Measurements from ENCODE around the gene GABRA5. TPM values are rescaled to one million over a fixed set of nuclear protein-coding genes. Genes with fewer than 3 reads are reported as not detected.

GABRA5 gene
- total and polyA plus RNA-seq, 2 of the 13 experiments (the other 11 are each of a cell fraction or from before 2014, with no cell fraction given): not detected

DNA sequence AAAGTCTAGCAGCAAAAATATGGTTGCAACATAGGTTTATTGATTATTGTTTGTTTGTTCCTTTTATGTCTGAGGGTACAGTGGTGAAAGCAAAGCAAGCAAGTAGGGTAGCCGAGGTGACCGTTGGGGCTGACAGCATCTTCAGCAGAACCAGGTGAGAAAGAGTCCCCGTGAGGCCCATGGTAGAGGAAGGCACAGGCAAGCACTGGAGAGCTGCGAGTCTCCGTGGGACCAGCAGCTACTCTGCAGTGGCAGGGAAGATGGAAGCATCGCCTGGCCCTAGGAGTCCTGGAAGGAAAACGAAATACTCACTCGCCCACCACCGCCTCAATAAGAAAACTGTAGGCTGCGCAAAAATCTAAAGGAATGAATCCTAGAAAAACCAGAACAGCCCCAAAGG is 25.3 kb upstream of the GABRA5 start:
- no peak for FAIRE-seq
- Histone ChIP-seq H4K20me1 (ENCODE audit: insufficient read depth, low read length) (no peaks in the 10 kb centered on the region), H2AFZ (ENCODE audit: low read length) (no peak overlapping the region), H3K79me2 (ENCODE audit: insufficient read depth, low read length) (no peaks in the 10 kb centered on the region), H3K4me3 (replicated peaks in 1 of 3; ENCODE audit: insufficient read depth in 1 of 3, low read depth in 2 of 3, low read length in 3 of 3) (no peak overlapping the region), H3K4me1 (ENCODE audit: insufficient read depth, low read length) (no peaks in the 10 kb centered on the region), H3K9me3 (ENCODE audit: low read length) (peaks cover 20% of the 10 kb centered on the region), H3K9ac (ENCODE audit: insufficient read depth, low read depth, low read length) (no peak overlapping the region), H3K36me3 (replicated peaks in 1 of 2; ENCODE audit: control insufficient read depth in 1 of 2, insufficient read depth in 2 of 2, low read length in 2 of 2) (no peaks in the 10 kb centered on the region), H3K27me3 (ENCODE audit: control insufficient read depth in 1 of 2, insufficient read depth in 2 of 2, low read length in 2 of 2) (peaks cover 0 to 4% of the 10 kb centered on the region in 2 experiments; a peak in 1 of 5 replicates), H3K4me2 (ENCODE audit: low read depth, low read length) (no peak overlapping the region), H3K27ac (ENCODE audit: extremely low read length, insufficient read depth, low read length) (no peak overlapping the region)
- WGBS (ENCODE audit: low lambda C conversion rate): 12% methylated on average over 10 of the region's 10 CpGs
- DNase-seq (ENCODE audit: low spot score): no peak
- CTCF ChIA-PET (ENCODE audit: low intra/inter-chr PET ratio, low total read pairs): no interaction called here
- intact Hi-C loops (cut with micrococcal nuclease; ENCODE audit: unreplicated experiment): no loop called here
- no peak for ATAC-seq
- TF ChIP-seq, protein P1, sequence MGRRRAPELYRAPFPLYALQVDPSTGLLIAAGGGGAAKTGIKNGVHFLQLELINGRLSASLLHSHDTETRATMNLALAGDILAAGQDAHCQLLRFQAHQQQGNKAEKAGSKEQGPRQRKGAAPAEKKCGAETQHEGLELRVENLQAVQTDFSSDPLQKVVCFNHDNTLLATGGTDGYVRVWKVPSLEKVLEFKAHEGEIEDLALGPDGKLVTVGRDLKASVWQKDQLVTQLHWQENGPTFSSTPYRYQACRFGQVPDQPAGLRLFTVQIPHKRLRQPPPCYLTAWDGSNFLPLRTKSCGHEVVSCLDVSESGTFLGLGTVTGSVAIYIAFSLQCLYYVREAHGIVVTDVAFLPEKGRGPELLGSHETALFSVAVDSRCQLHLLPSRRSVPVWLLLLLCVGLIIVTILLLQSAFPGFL (CRISPR knock-in tag; IDR thresholded peaks at IDR 0.05): no peak
- TF ChIP-seq ZSCAN30 (CRISPR knock-in tag; IDR thresholded peaks at IDR 0.05) (no peak), SMAD9 (CRISPR knock-in tag; IDR thresholded peaks at IDR 0.05) (no peak), ZNF484 (CRISPR knock-in tag; IDR thresholded peaks at IDR 0.05; ENCODE audit: borderline replicate concordance, low read depth) (no peak), GATAD2A (CRISPR knock-in tag; IDR thresholded peaks at IDR 0.05) (no peak)
- TF ChIP-seq, protein P2, sequence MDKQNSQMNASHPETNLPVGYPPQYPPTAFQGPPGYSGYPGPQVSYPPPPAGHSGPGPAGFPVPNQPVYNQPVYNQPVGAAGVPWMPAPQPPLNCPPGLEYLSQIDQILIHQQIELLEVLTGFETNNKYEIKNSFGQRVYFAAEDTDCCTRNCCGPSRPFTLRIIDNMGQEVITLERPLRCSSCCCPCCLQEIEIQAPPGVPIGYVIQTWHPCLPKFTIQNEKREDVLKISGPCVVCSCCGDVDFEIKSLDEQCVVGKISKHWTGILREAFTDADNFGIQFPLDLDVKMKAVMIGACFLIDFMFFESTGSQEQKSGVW (CRISPR knock-in tag; IDR thresholded peaks at IDR 0.05; ENCODE audit: borderline replicate concordance): no peak
- TF ChIP-seq, protein P3, sequence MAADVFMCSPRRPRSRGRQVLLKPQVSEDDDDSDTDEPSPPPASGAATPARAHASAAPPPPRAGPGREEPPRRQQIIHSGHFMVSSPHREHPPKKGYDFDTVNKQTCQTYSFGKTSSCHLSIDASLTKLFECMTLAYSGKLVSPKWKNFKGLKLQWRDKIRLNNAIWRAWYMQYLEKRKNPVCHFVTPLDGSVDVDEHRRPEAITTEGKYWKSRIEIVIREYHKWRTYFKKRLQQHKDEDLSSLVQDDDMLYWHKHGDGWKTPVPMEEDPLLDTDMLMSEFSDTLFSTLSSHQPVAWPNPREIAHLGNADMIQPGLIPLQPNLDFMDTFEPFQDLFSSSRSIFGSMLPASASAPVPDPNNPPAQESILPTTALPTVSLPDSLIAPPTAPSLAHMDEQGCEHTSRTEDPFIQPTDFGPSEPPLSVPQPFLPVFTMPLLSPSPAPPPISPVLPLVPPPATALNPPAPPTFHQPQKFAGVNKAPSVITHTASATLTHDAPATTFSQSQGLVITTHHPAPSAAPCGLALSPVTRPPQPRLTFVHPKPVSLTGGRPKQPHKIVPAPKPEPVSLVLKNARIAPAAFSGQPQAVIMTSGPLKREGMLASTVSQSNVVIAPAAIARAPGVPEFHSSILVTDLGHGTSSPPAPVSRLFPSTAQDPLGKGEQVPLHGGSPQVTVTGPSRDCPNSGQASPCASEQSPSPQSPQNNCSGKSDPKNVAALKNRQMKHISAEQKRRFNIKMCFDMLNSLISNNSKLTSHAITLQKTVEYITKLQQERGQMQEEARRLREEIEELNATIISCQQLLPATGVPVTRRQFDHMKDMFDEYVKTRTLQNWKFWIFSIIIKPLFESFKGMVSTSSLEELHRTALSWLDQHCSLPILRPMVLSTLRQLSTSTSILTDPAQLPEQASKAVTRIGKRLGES (CRISPR knock-in tag; IDR thresholded peaks at IDR 0.05; ENCODE audit: borderline replicate concordance): no peak
- POLR2A ChIA-PET: no interaction called here
- in situ Hi-C loops (cut with HindIII; ENCODE audit: extremely low pct_ligation_motif_present, low pct_unique_long_range_greater_than_20kb): no loop called here
- BruUV-seq (replicated peaks): no TSS peak

All from HepG2 (cell line).